ENCODE data around the gene NXPE1. TPM values are rescaled to one million over a fixed set of nuclear protein-coding genes. Genes with fewer than 3 reads are reported as not detected.

NXPE1 gene
- total RNA-seq, 1 experiment from 2014 or later: not detected

DNA sequence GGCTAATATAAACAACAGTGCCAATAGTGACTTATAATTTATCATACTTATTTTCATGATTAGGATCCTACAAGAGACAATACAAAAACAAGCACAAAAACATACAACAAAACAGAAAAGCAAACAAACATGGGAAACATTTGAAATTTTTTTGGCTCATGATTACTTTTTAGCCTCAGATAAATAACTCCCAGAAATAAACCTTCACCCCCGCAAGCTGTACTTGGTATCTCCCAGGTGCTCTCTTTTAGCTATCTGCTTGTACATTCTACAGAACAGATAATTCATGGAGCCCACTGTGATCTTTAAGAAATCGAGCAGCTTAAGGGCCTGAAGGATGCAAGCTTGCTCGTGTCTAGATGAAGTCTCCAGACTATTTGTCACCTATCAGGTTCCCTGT, 35.0 kb upstream of the NXPE1 start:
- no peaks in the 10 kb centered on the region for H3K9me3 ChIP-seq (ENCODE audit: control insufficient read depth, low read depth, low read length)
- H2BK20ac ChIP-seq (ENCODE audit: low read depth, low read length, poor library complexity, severe bottlenecking): no peak overlapping the region
- no peak overlapping the region for H2BK15ac ChIP-seq (ENCODE audit: low read depth, low read length)
- no peak overlapping the region for H3K56ac ChIP-seq (ENCODE audit: insufficient read length, low read depth, low read length)
- H2BK5ac ChIP-seq (ENCODE audit: insufficient read length, low read length): no peak overlapping the region
- H3K27me3 ChIP-seq (ENCODE audit: insufficient read depth, low read length): no peaks in the 10 kb centered on the region
- H2BK12ac ChIP-seq (ENCODE audit: insufficient read length, low read depth, low read length): no peak overlapping the region
- no peak overlapping the region for H3K14ac ChIP-seq (ENCODE audit: insufficient read depth, low read length)
- H4K5ac ChIP-seq (ENCODE audit: insufficient read length, low read depth, low read length): no peak overlapping the region
- H3K4ac ChIP-seq (ENCODE audit: low read depth, low read length): no peak overlapping the region
- H3K4me2 ChIP-seq (ENCODE audit: insufficient read depth, insufficient read length, low read length): no peak overlapping the region
- H3K23ac ChIP-seq (ENCODE audit: insufficient read length, low read depth, low read length): no peak overlapping the region
- no peaks in the 10 kb centered on the region for H3K36me3 Mint-ChIP-seq (ENCODE audit: insufficient read depth in 1 of 3, low read depth in 3 of 3)
- H2AFZ ChIP-seq (ENCODE audit: low read length): no peak overlapping the region
- DNase-seq: no peak
- H3K9me3 Mint-ChIP-seq: no peaks in the 10 kb centered on the region
- no peaks in the 10 kb centered on the region for H3K27me3 Mint-ChIP-seq (ENCODE audit: low read depth)
- no peak overlapping the region for H2BK120ac ChIP-seq (ENCODE audit: low read depth, low read length, poor library complexity, severe bottlenecking)
- H2AK5ac ChIP-seq (ENCODE audit: insufficient read length, low read length): no peak overlapping the region
- no peak overlapping the region for H3K27ac Mint-ChIP-seq
- H3K4me3 Mint-ChIP-seq: no peak overlapping the region
- no peak overlapping the region for H3K9ac ChIP-seq (ENCODE audit: extremely low read depth, insufficient read length, low read length)
- H3K79me1 ChIP-seq (ENCODE audit: insufficient read depth, low read depth, low read length, poor library complexity, severe bottlenecking): no peaks in the 10 kb centered on the region
- no peak overlapping the region for H4K91ac ChIP-seq (ENCODE audit: insufficient read length, low read depth, low read length)
- H3K4me1 Mint-ChIP-seq: no peaks in the 10 kb centered on the region
- no peak overlapping the region for H4K8ac ChIP-seq (replicated peaks; ENCODE audit: insufficient read length, low read depth, low read length)
- H3K23me2 ChIP-seq (ENCODE audit: insufficient read length, low read depth, low read length, poor library complexity, severe bottlenecking): no peaks in the 10 kb centered on the region
- no CpG with 5 or more reads among the region's 3 CpGs for WGBS (ENCODE audit: extremely low coverage, insufficient read length, low lambda C conversion rate)
- no peak overlapping the region for H3K18ac ChIP-seq (ENCODE audit: insufficient read length, low read depth, low read length)
- H3K79me2 ChIP-seq (ENCODE audit: insufficient read depth, low read length): no peaks in the 10 kb centered on the region; the same call in 1 of the 2 replicates
- no peak overlapping the region for H3K27ac ChIP-seq (ENCODE audit: insufficient read length, low read depth, low read length)
- H3T11ph ChIP-seq (ENCODE audit: low read length): no peak overlapping the region
- TF ChIP-seq, protein P1, sequence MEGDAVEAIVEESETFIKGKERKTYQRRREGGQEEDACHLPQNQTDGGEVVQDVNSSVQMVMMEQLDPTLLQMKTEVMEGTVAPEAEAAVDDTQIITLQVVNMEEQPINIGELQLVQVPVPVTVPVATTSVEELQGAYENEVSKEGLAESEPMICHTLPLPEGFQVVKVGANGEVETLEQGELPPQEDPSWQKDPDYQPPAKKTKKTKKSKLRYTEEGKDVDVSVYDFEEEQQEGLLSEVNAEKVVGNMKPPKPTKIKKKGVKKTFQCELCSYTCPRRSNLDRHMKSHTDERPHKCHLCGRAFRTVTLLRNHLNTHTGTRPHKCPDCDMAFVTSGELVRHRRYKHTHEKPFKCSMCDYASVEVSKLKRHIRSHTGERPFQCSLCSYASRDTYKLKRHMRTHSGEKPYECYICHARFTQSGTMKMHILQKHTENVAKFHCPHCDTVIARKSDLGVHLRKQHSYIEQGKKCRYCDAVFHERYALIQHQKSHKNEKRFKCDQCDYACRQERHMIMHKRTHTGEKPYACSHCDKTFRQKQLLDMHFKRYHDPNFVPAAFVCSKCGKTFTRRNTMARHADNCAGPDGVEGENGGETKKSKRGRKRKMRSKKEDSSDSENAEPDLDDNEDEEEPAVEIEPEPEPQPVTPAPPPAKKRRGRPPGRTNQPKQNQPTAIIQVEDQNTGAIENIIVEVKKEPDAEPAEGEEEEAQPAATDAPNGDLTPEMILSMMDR (conservative IDR thresholded peaks at IDR 0.05): no peak
- H3K4me1 ChIP-seq (ENCODE audit: insufficient read depth, low read length): no peaks in the 10 kb centered on the region
- H4K20me1 ChIP-seq (ENCODE audit: control insufficient read depth, insufficient read depth, insufficient read length): no peaks in the 10 kb centered on the region
